Thyroid gland (tissue), 4 donors: Measurements from ENCODE around the gene FBXL7.

ENCODE experiments used
- CTCF ChIP-seq, 6 experiments: fragments of 200-600 bp in 3 of 6; fragments of 450-650 bp in 3 of 6; sonication (generic) in 3 of 6; IDR thresholded peaks; one replicate each; pipeline ENCODE4 v1.5.1; 2016 to 2019; ENCODE audit warnings: antibody characterized with exemption in 6 of 6, mild to moderate bottlenecking in 2 of 6, inconsistent platforms in 1 of 6, moderate library complexity in 1 of 6
- POLR2A ChIP-seq, 2 donors: fragments of 450-650 bp; IDR thresholded peaks; one replicate each; pipeline ENCODE4 v1.6.1; 2017; ENCODE audit warnings: antibody characterized with exemption in 2 of 2, mild to moderate bottlenecking in 2 of 2, moderate library complexity in 1 of 2

GRCh38 chr5:15676591-15676990 lies 176.6 kb downstream of the FBXL7 start:
- TF ChIP-seq CTCF (IDR thresholded peaks at IDR 0.05): no peak
- TF ChIP-seq POLR2A (IDR thresholded peaks at IDR 0.05): no peak
